ENCODE results near the gene PRKCZ. TPM values are rescaled to one million over a fixed set of nuclear protein-coding genes. Genes with fewer than 3 reads are reported as not detected.
A peak's percentile ranks its signal among the peaks of the same experiment; 100 is the strongest.

Gene PRKCZ
- total RNA-seq, 2 experiments from 2014 or later, result 17.8 to 19.0 TPM

DNA sequence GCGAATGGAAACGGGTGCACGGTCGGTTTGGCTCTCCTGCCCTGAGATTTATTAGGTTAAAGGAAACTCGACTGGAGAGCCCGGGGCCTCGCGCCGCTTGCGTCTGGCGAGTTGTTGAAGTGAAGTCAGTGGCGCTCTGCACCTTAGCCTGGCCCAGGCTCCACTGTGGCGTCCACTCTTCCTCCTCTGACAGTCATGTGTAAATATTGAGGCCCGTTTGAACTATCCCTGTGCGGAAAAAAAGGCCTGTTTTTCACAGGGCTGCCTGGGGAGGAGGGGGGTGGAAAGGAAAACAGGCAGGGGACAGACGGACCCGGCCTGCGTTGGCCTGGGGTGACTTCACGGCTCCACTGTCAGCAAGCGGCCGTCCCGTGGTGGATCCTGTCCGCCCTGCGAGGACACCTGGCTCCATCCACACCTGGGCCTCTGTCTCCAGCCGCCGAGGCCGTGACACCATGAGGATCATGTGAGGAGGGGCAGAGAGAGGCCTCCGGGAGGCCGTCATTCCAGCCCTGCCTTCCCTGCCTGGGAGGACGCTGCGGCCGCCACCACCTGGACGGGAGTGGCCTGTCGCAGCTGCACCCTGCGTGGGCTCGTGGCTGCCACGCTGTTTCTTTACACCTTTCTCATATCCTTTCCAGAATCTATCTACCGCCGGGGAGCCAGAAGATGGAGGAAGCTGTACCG, 84.6 kb downstream of the PRKCZ start:
- POLR2A ChIA-PET, result no interaction called here
- peaks cover 26% of the 10 kb centered on the region for H3K4me1 ChIP-seq (ENCODE audit: insufficient read depth, low read length)
- peaks cover 2% of the 10 kb centered on the region for H3K36me3 ChIP-seq (ENCODE audit: insufficient read depth, low read length)
- H3K27ac ChIP-seq (ENCODE audit: low read depth in 1 of 2, low read length in 2 of 2), result peak overlapping the region in 1 of 2 donors; percentile 12
- no peak for ATAC-seq (ENCODE audit: poor library complexity)
- no peaks in the 10 kb centered on the region for H3K27me3 ChIP-seq (ENCODE audit: control insufficient read depth in 1 of 2, insufficient read depth in 2 of 2, low read length in 2 of 2)
- DNase-seq, result peak in 1 of 14 experiments; percentile 44
- peaks cover 4% of the 10 kb centered on the region for H3K36me3 Mint-ChIP-seq (ENCODE audit: low read depth)
- intact Hi-C loops (cut with DNase I, micrococcal nuclease), result loop anchor here (5.0 to 10.0 kb wide), 6 partner anchors 60 to 410 kb away; partner anchors contain the start of genes CALML6 (in 1 of the 2), FAAP20 (in 1 of the 2), MORN1 (in 1 of the 2) and PRKCZ (in 1 of the 2)
- no peak overlapping the region for H3K4me3 Mint-ChIP-seq
- H3K27ac Mint-ChIP-seq, result peak overlapping the region; percentile 90
- CTCF ChIA-PET, result no interaction called here
- no peak overlapping the region for H3K4me3 ChIP-seq (ENCODE audit: low read length)
- TF ChIP-seq, protein P1, sequence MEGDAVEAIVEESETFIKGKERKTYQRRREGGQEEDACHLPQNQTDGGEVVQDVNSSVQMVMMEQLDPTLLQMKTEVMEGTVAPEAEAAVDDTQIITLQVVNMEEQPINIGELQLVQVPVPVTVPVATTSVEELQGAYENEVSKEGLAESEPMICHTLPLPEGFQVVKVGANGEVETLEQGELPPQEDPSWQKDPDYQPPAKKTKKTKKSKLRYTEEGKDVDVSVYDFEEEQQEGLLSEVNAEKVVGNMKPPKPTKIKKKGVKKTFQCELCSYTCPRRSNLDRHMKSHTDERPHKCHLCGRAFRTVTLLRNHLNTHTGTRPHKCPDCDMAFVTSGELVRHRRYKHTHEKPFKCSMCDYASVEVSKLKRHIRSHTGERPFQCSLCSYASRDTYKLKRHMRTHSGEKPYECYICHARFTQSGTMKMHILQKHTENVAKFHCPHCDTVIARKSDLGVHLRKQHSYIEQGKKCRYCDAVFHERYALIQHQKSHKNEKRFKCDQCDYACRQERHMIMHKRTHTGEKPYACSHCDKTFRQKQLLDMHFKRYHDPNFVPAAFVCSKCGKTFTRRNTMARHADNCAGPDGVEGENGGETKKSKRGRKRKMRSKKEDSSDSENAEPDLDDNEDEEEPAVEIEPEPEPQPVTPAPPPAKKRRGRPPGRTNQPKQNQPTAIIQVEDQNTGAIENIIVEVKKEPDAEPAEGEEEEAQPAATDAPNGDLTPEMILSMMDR (IDR thresholded peaks at IDR 0.05), result no peak
- no peaks in the 10 kb centered on the region for H3K9me3 Mint-ChIP-seq
- no peaks in the 10 kb centered on the region for H3K27me3 Mint-ChIP-seq
- peaks cover 34% of the 10 kb centered on the region for H3K4me1 Mint-ChIP-seq (ENCODE audit: low read depth)
- no peaks in the 10 kb centered on the region for H3K9me3 ChIP-seq (ENCODE audit: control insufficient read depth in 1 of 2, insufficient read depth in 1 of 2, low read length in 2 of 2)

- H3K4me3 Mint-ChIP-seq, result no peak overlapping the region
- CTCF ChIA-PET, result no interaction called here
- Histone ChIP-seq H3K36me3 (ENCODE audit: insufficient read depth, low read length) (peaks cover 2% of the 10 kb centered on the region), H3K27ac (ENCODE audit: low read depth in 1 of 2, low read length in 2 of 2) (no peak overlapping the region), H3K4me1 (ENCODE audit: insufficient read depth, low read length) (peaks cover 30% of the 10 kb centered on the region), H3K4me3 (ENCODE audit: low read length) (no peak overlapping the region), H3K27me3 (ENCODE audit: control insufficient read depth in 1 of 2, insufficient read depth in 2 of 2, low read length in 2 of 2) (no peaks in the 10 kb centered on the region), H3K9me3 (ENCODE audit: control insufficient read depth in 1 of 2, insufficient read depth in 1 of 2, low read length in 2 of 2) (no peaks in the 10 kb centered on the region)
- H3K9me3 Mint-ChIP-seq, result no peaks in the 10 kb centered on the region
- intact Hi-C loops (cut with DNase I, micrococcal nuclease), result loop anchor here (5.0 to 10.0 kb wide), 3 partner anchors 59 to 409 kb away; partner anchors contain the start of genes FAAP20 (in 1 of the 2), MORN1 (in 1 of the 2) and RER1 (in 1 of the 2)
- H3K4me1 Mint-ChIP-seq (ENCODE audit: low read depth), result peaks cover 38% of the 10 kb centered on the region
- DNase-seq (peak in 1 of 14 experiments; percentile 25), ATAC-seq (ENCODE audit: poor library complexity) (no peak)
- POLR2A ChIA-PET, result no interaction called here
- peak overlapping the region; percentile 34 for H3K27ac Mint-ChIP-seq
- H3K36me3 Mint-ChIP-seq (ENCODE audit: low read depth), result peaks cover 4% of the 10 kb centered on the region
- TF ChIP-seq, protein P1 (IDR thresholded peaks at IDR 0.05), result no peak
- H3K27me3 Mint-ChIP-seq, result no peaks in the 10 kb centered on the region
These were observed 85.2 kb downstream of the PRKCZ start for GRCh38 chr1:2135441-2135841.

- CTCF ChIA-PET, result no interaction called here
- peaks cover 30% of the 10 kb centered on the region for H3K4me1 ChIP-seq (ENCODE audit: insufficient read depth, low read length)
- Mint-ChIP-seq H3K27me3 (no peaks in the 10 kb centered on the region), H3K36me3 (ENCODE audit: low read depth) (peaks cover 4% of the 10 kb centered on the region), H3K9me3 (no peaks in the 10 kb centered on the region), H3K27ac (peak overlapping the region; percentile 34), H3K4me1 (ENCODE audit: low read depth) (peaks cover 38% of the 10 kb centered on the region), H3K4me3 (no peak overlapping the region)
- no peaks in the 10 kb centered on the region for H3K9me3 ChIP-seq (ENCODE audit: control insufficient read depth in 1 of 2, insufficient read depth in 1 of 2, low read length in 2 of 2)
- intact Hi-C loops (cut with DNase I, micrococcal nuclease), result loop anchor here (5.0 to 10.0 kb wide), 3 partner anchors 59 to 409 kb away; partner anchors contain the start of genes FAAP20 (in 1 of the 2), MORN1 (in 1 of the 2) and RER1 (in 1 of the 2)
- peaks cover 2% of the 10 kb centered on the region for H3K36me3 ChIP-seq (ENCODE audit: insufficient read depth, low read length)
- H3K27me3 ChIP-seq (ENCODE audit: control insufficient read depth in 1 of 2, insufficient read depth in 2 of 2, low read length in 2 of 2), result no peaks in the 10 kb centered on the region
- POLR2A ChIA-PET, result no interaction called here
- H3K4me3 ChIP-seq (ENCODE audit: low read length), result no peak overlapping the region
- TF ChIP-seq, protein P1 (IDR thresholded peaks at IDR 0.05), result no peak
- H3K27ac ChIP-seq (ENCODE audit: low read depth in 1 of 2, low read length in 2 of 2), result no peak overlapping the region
- DNase-seq, result peak in 1 of 14 experiments; percentile 29
- no peak for ATAC-seq (ENCODE audit: poor library complexity)
These were observed 85.7 kb downstream of the PRKCZ start for GRCh38 chr1:2135941-2136340.
